Activated T-helper 1 cell treated with anti-CD3 and anti-CD28 coated beads, Interleukin-12 subunit alpha, Interleukin-12 subunit beta, Interleukin-2, Interleukin-4 antibody, amounts not matched to agents 30 ng/mL and 10 ng/mL and 1 ng/mL, durations not matched to agents 14 hours and 24 hours and 36 hours (primary cell): ENCODE results near the gene PCSK6. TPM values are rescaled to one million over a fixed set of nuclear protein-coding genes. Genes with fewer than 3 reads are reported as not detected.

ENCODE experiments used
- DNase-seq: peaks from one replicate; pipeline ENCODE4 v3.0.0; 2021; ENCODE audit warnings: low spot score
- H3K27ac Mint-ChIP-seq: one replicate; pipeline ENCODE4 v1.8.0; 2021; ENCODE audit warnings: mild to moderate bottlenecking, mixed read lengths
- H3K27me3 Mint-ChIP-seq: one replicate; pipeline ENCODE4 v1.8.0; 2022; ENCODE audit warnings: mild to moderate bottlenecking, moderate library complexity, mixed read lengths; ENCODE audit not compliant: insufficient read depth
- H3K36me3 Mint-ChIP-seq: one replicate; pipeline ENCODE4 v1.8.0; 2021; ENCODE audit warnings: low read depth, mixed read lengths
- H3K4me1 Mint-ChIP-seq: one replicate; pipeline ENCODE4 v1.8.0; 2021; ENCODE audit warnings: low read depth, mixed read lengths
- H3K4me3 Mint-ChIP-seq: one replicate; pipeline ENCODE4 v1.8.0; 2021; ENCODE audit warnings: mild to moderate bottlenecking, moderate library complexity, mixed read lengths
- H3K9me3 Mint-ChIP-seq: one replicate; pipeline ENCODE4 v1.8.0; 2021; ENCODE audit warnings: mixed read lengths
- intact Hi-C: fragments of 100-400 bp; cut with micrococcal nuclease; formaldehyde crosslinking; loops from one replicate; pipeline ENCODE4 v1.15.1; 2024
- total RNA-seq: library from RNA; stranded (reverse); gene quantifications from 2 replicates; pipeline ENCODE4 v1.2.3, GENCODE V29; 2022

The PCSK6 gene
- total RNA-seq, 1 donor from 2014 or later = 3.0 TPM

- Mint-ChIP-seq H3K9me3 (no peaks in the 10 kb centered on the region), H3K4me3 (no peak overlapping the region), H3K4me1 (no peaks in the 10 kb centered on the region)
Observed at GRCh38 chr15:101447168-101447533, 42.4 kb downstream of the PCSK6 start.

DNA sequence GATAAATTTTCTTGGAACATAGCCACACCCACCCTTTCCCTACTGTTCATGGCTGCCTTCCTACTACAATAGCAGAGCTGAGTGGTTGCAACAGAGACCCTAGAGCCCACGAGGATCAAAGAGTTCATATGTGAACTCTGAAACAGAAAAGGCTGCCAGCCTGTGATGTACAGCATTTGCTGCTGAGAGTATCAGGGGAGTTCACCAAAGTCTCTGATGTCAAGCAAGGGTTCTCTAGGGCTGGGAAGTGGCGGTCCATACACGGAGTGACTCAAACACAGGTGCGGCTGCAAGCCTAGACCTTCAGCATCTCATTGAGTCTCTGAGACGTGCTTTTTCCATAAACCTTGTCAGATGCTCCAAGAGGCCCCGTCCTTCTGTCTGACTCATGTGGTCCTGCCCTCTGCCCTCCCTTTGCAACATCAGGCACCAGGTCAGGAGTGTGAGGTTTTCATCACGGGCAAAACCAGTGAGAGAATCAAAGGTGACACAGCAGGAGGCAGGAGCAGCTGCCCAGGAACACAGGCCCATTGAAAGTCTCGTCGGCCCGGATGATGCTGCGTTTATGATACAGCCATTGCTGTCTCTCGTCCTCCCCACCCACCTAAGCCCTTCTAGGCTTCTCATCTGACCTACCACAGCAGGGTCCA is 42.9 kb downstream of the PCSK6 start:
- intact Hi-C loops = no loop called here
- no peaks in the 10 kb centered on the region for H3K9me3 Mint-ChIP-seq
- no peak overlapping the region for H3K4me3 Mint-ChIP-seq
- no peak overlapping the region for H3K27ac Mint-ChIP-seq
- H3K36me3 Mint-ChIP-seq = no peaks in the 10 kb centered on the region
- no peak for DNase-seq
- no peaks in the 10 kb centered on the region for H3K4me1 Mint-ChIP-seq
- no peaks in the 10 kb centered on the region for H3K27me3 Mint-ChIP-seq

More at GRCh38 chr15:101447168-101447533, 42.4 kb downstream of the PCSK6 start:
- no peaks in the 10 kb centered on the region for H3K36me3 Mint-ChIP-seq
- intact Hi-C loops = no loop called here
- no peaks in the 10 kb centered on the region for H3K27me3 Mint-ChIP-seq
- DNase-seq = no peak
- no peak overlapping the region for H3K27ac Mint-ChIP-seq

DNA sequence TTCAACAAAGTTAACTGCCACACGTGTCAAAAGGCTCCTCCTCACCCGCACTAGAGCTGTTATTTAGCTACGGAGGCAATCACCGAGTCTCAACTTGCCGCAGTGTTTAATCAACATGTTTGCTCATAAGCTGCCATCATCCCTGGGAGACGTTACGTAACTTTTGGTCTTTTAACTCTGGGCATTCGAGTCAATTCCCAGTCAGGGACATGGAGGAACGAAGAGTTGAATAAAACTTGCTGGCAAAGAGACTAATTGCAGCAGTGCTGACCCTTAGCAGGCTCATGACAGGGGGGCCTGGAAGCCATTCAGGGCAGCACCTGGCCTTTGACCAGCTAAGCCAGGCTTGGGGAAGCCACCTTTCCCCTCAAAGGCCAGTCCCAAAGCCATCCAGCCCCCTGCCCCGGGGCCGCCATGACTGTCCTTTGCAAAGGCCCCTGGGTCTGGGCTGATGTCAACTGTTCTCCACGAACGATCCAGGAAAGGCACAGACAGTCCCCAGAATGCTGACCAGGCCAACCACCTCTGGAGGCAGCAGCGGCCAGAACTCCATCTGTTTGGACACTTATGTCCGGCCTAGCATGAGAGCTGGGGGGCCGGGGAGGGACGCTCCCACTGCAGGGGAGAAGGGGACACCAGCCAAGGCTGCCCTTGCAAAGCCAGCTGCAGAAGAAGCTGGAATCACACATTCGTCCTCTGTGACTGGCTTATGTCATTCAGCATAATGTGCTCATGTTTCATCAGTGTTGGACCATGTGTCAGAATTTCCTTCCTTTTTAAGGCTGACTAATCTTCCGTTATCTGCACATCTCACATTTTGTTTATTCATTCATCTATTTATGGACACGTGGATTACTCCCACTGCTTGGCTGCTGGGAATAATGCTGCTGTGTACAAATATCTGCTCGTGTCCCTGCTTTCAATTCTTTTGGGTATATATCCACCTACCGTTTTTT is 43.7 kb downstream of the PCSK6 start:
- no peaks in the 10 kb centered on the region for H3K9me3 Mint-ChIP-seq
- no peak overlapping the region for H3K4me3 Mint-ChIP-seq
- no peaks in the 10 kb centered on the region for H3K36me3 Mint-ChIP-seq
- intact Hi-C loops = no loop called here
- no peak for DNase-seq
- H3K27ac Mint-ChIP-seq = no peak overlapping the region
- no peaks in the 10 kb centered on the region for H3K27me3 Mint-ChIP-seq
- H3K4me1 Mint-ChIP-seq = no peaks in the 10 kb centered on the region

- H3K9me3 Mint-ChIP-seq = no peaks in the 10 kb centered on the region
- intact Hi-C loops = loop anchor here (5.0 kb wide), 1 partner anchor 42 kb away; the partner anchor contains the start of gene PCSK6
- no peak overlapping the region for H3K27ac Mint-ChIP-seq
- no peak overlapping the region for H3K4me3 Mint-ChIP-seq
- H3K27me3 Mint-ChIP-seq = no peaks in the 10 kb centered on the region
- no peaks in the 10 kb centered on the region for H3K36me3 Mint-ChIP-seq
- H3K4me1 Mint-ChIP-seq = no peaks in the 10 kb centered on the region
- no peak for DNase-seq
Observed at GRCh38 chr15:101444807-101445508, 44.5 kb downstream of the PCSK6 start.

GRCh38 chr15:101444015-101444414 is 45.5 kb downstream of the PCSK6 start:
- intact Hi-C loops = loop anchor here (5.0 kb wide), 1 partner anchor 43 kb away; the partner anchor contains the start of gene PCSK6
- Mint-ChIP-seq H3K27me3 (no peaks in the 10 kb centered on the region), H3K36me3 (no peaks in the 10 kb centered on the region), H3K4me3 (no peak overlapping the region), H3K27ac (no peak overlapping the region), H3K9me3 (no peaks in the 10 kb centered on the region), H3K4me1 (no peaks in the 10 kb centered on the region)
- DNase-seq = no peak

GRCh38 chr15:101442272-101442671 is 47.2 kb downstream of the PCSK6 start:
- Mint-ChIP-seq H3K27me3 (peaks cover 5% of the 10 kb centered on the region), H3K36me3 (no peaks in the 10 kb centered on the region), H3K9me3 (no peaks in the 10 kb centered on the region), H3K27ac (no peak overlapping the region), H3K4me3 (no peak overlapping the region), H3K4me1 (no peaks in the 10 kb centered on the region)
- intact Hi-C loops = loop anchor here (5.0 kb wide), 1 partner anchor 45 kb away; the partner anchor contains the start of gene PCSK6
- no peak for DNase-seq

DNA sequence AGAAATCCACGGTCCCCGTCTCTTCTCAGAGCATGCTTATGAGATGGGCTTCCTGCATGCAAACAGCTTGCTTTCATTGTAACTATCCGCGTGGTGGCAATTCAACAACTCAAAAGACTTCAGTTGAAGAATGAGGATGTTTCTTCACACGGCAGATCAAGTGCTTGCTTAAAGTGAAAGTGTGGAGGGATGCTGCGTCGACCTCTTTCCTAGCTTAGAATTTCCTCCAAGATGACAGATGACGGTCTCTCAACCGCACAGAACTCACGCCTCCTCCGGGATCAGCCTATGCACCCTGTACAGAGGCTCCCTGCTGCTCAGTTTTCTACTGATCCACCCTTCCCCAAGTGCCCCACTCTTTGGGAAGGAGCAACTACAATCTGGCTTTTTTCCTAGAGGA is 47.8 kb downstream of the PCSK6 start:
- H3K36me3 Mint-ChIP-seq = no peaks in the 10 kb centered on the region
- no peak for DNase-seq
- H3K27ac Mint-ChIP-seq = peak overlapping the region; percentile 28
- H3K27me3 Mint-ChIP-seq = peaks cover 5% of the 10 kb centered on the region
- no peaks in the 10 kb centered on the region for H3K9me3 Mint-ChIP-seq
- H3K4me3 Mint-ChIP-seq = no peak overlapping the region
- H3K4me1 Mint-ChIP-seq = no peaks in the 10 kb centered on the region
- intact Hi-C loops = loop anchor here (5.0 kb wide), 1 partner anchor 46 kb away; the partner anchor contains the start of gene PCSK6

DNA sequence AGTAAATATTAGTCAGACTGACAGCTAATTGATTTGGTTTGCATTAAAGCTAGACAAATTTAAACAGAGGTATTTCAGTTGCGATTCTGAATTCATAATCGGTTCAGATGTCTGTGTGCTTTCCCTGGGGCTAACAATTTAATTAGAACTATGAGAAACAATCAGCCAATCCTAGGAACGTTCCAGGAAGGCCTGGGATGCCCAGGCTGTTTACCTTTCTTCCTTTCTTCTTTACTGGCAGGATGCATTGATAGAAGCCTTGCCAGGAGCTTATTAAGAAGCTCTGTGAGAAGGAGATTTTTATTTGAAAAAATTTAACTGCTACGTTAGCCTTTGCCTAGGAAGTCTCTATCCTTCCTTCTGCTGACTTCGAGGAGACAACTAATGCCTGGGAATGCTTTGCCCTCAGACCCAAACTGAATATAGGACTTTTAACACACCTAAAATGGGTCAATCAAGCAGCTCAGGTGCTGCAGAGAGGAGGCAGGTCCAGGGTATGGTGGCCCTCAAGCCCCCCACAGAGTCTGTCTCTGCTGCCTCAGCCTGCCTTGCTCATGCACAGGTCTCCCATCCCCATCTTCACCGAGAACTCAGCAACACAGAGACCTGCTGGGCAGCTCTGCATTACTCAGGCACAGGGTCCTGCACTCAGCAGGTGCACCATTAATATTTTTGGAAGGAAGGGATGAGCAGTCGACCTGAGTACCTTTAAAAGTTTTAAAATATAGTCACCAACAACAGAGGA is 48.5 kb downstream of the PCSK6 start:
- intact Hi-C loops = loop anchor here (5.0 kb wide), 1 partner anchor 46 kb away; the partner anchor contains the start of gene PCSK6
- no peak overlapping the region for H3K27ac Mint-ChIP-seq
- H3K4me3 Mint-ChIP-seq = no peak overlapping the region

DNA sequence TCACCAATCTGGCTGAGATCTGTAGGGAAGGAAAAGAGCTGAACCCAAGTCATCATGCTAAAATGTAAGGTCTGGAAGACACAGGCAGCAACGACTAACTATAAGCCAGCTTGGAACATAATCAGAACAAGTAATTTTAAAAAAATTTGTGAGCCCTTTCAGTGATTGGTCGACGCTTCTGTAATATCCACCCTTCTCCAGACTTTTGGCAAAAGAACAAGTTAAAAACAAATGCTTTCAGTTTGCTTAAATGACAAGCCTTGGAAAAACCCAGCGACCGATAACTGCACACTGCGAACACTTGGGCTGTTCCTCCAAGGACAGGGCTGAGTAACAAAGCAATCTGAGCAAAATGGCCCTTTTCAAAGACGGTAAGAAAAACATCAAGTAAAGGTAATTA is 49.6 kb downstream of the PCSK6 start:
- no peak for DNase-seq
- intact Hi-C loops = loop anchor here (5.0 kb wide), 1 partner anchor 47 kb away; the partner anchor contains the start of gene PCSK6
- Mint-ChIP-seq H3K27ac (no peak overlapping the region), H3K36me3 (no peaks in the 10 kb centered on the region), H3K9me3 (no peaks in the 10 kb centered on the region), H3K27me3 (peaks cover 5% of the 10 kb centered on the region), H3K4me1 (no peaks in the 10 kb centered on the region), H3K4me3 (no peak overlapping the region)

More for the DNA sequence above, 48.5 kb downstream of the PCSK6 start:
- H3K36me3 Mint-ChIP-seq = no peaks in the 10 kb centered on the region
- H3K9me3 Mint-ChIP-seq = no peaks in the 10 kb centered on the region
- H3K27me3 Mint-ChIP-seq = peaks cover 5% of the 10 kb centered on the region
- DNase-seq = no peak
- H3K4me1 Mint-ChIP-seq = no peaks in the 10 kb centered on the region

DNA sequence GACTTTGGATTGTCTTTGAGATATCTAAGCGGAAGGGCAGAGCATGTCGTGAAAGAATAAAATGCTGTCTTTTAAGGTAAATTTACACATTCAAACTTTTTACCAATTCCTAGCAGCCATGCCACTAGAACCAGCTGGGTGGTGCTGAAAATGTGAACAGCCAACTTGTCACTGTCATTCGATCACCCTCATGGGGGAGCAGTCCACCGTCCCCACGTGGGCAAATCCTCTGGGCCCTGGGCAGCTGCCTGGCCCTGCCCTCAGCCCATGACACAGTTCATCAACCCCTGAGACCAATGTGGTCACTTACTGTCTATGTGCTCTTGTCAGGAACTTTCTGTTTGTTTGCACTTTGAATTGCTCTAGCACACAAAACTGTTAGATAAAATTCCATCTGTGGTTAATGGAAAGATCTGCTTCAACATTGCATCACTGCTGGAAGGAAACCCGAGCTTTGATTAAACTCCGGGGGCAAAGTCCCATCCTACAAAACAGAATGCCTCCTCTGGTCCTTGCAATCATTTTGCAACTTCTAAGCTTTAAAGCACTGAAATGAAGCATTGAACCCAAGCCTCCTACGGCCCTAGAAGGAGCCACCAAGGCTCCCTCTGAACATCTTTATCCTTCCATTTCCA is 50.1 kb downstream of the PCSK6 start:
- Mint-ChIP-seq H3K4me3 (no peak overlapping the region), H3K27me3 (peaks cover 5% of the 10 kb centered on the region), H3K4me1 (no peaks in the 10 kb centered on the region), H3K27ac (no peak overlapping the region), H3K36me3 (no peaks in the 10 kb centered on the region), H3K9me3 (no peaks in the 10 kb centered on the region)
- no peak for DNase-seq
- intact Hi-C loops = no loop called here

DNA sequence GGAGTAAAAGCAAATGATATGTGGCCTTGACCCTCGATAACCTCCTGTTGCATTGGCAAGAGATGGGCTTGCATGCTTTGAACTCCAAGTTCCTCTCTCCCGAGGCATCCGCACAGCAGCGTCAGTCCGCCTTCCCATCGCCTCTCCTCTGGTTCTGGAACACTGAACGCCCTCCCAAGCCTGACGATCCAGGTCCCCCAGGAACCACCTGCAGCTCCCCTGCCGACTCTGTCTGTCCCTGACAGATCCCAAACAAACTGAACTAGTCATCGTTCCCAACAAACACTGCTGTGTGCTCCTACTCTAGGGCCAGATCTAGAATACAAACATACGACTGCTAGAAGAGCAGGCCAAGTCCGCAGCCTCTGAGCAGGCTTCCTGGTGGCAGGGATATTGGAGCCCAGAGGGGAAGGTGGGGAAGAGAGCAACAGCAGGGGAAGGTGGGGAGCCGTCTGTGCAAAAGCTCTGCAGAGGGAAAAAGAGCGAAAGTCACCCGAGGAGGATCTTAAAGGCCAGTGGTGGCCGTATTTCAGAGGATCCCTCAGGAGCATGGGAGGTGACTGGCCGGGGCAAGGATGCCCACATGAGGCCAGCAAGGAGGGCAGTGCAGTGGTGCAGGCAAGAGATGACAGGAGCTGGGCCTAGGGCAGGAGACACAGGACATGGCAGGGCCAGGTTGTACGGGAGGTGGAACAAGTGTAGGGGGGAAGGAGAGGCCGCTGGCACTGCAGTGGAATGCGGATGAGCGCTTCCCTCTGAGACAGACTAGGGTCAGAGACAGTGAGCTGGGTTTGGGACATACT is 50.8 kb downstream of the PCSK6 start:
- intact Hi-C loops = no loop called here
- H3K27ac Mint-ChIP-seq = no peak overlapping the region
- no peaks in the 10 kb centered on the region for H3K4me1 Mint-ChIP-seq
- H3K4me3 Mint-ChIP-seq = no peak overlapping the region
- no peak for DNase-seq
- peaks cover 5% of the 10 kb centered on the region for H3K27me3 Mint-ChIP-seq
- no peaks in the 10 kb centered on the region for H3K9me3 Mint-ChIP-seq
- H3K36me3 Mint-ChIP-seq = no peaks in the 10 kb centered on the region
